T-helper 2 cell treated with Interferon-gamma antibody and Interleukin-4, amounts not matched to agents 100 ng/mL and 5 ng/mL, for 36 hours (primary cell): ENCODE results near the gene LRRC36. TPM values are rescaled to one million over a fixed set of nuclear protein-coding genes. Genes with fewer than 3 reads are reported as not detected.
"Not testable (repeated sequence)": the region's sequence is repeated elsewhere in the genome, so short reads cannot be mapped to it uniquely, and the experiment has no call there.

Experiments used
- intact Hi-C: fragments of 100-400 bp; cut with micrococcal nuclease; formaldehyde crosslinking; loops from one replicate; pipeline ENCODE4 v1.15.1; 2023
- total RNA-seq: library from RNA; stranded (reverse); gene quantifications from 2 replicates; pipeline ENCODE4 v1.2.3, GENCODE V29; 2022

Gene LRRC36
- total RNA-seq, 1 donor from 2014 or later, result not detected

DNA sequence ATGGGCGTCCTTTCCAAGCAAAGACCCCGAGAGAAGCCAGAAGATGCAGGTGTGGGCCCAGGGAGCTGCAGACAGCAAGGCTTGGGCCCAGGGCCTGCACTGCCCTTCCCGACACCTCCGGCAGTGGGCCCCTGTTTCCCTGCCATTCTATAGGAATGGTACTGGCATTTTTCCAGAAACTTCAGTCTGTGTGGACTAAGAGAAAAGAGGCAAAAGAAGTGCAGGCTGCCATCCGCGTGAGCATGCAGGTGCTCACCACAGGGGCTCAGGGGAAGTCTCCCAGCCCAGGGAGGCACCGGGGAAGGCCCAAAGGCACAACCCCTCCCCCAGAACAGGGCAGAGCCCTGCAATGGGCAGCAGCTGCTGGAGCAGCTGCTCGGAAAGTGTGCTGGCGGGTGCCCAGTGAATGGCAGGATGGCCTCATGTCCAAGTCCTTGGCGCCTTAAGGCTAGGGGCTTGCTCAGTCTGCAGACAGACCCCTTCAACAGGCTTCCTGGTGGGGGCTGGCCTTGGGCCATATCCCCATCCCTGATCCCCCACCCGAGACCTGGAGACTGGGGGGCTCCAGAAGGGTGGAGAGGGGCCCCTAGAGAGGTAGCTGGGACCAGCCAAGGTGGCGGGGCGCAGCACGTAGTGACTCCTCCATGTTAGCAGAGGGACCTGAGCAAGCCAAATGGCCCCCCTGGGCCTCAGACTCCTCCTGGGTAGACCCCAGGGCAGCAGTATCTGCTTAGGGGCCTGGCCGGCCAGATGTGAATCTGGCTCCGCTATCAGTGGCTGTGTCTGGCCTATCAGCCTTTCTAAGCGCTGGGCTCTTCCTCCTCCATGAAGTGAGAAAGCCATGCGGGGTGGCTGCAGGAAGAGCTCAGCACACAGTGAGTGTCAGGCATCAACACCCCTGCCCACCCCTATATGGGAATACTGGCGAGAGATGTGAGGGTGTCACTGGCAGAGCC is 73.4 kb downstream of the LRRC36 start:
- intact Hi-C loops, result loop anchor here (5.0 kb wide), 2 partner anchors 123 to 138 kb away; partner anchors contain the start of gene PLEKHG4

- intact Hi-C loops, result loop anchor here (5.0 kb wide), 1 partner anchor 124 kb away; the partner anchor contains the start of gene PLEKHG4
Measured at GRCh38 chr16:67400901-67401300, 74.3 kb downstream of the LRRC36 start.

- intact Hi-C loops, result loop anchor here (5.0 kb wide), 1 partner anchor 127 kb away; the partner anchor contains the start of gene PLEKHG4
Measured at GRCh38 chr16:67403976-67404555, 77.5 kb downstream of the LRRC36 start.

- intact Hi-C loops, result loop anchor here (5.0 kb wide), 1 partner anchor 127 kb away; the partner anchor contains the start of gene PLEKHG4
Measured at GRCh38 chr16:67404740-67405226, 78.2 kb downstream of the LRRC36 start.

GRCh38 chr16:67405336-67405735 is 78.7 kb downstream of the LRRC36 start:
- intact Hi-C loops, result no loop called here

- intact Hi-C loops, result no loop called here
Measured at GRCh38 chr16:67406111-67406971, 79.7 kb downstream of the LRRC36 start.

GRCh38 chr16:67407176-67407787 is 80.7 kb downstream of the LRRC36 start:
- intact Hi-C loops, result no loop called here

DNA sequence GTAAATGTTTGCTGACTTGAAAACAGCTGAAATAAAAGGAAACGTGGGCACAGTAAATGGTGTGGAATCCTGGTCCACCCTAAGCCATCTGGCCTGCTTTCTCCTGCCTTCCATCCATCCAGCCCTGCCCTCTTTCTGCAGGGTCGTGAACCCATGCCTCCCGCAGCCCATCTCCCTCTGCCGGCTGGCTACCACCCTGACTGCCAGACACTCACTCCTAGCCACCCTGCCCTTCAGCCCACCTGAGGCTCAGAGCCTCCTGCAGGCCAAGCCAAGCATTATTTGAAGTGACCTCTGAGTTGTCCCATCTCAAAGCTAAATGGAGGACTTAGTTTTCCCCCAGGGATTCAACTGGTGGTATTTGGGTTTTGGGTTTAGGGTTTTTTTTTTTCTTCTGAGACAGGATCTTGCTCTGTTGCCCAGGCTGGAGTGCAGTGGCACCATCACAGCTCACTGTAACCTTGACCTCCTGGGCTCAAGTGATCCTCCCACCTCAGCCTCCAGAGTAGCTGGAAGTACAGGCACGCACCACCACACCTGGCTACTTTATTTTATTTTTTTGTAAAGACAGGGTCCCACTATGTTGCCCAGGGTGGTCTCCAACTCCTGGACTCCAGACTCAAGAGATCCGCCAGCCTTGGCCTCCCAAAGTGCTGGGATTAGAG is 81.3 kb downstream of the LRRC36 start:
- intact Hi-C loops, result no loop called here

DNA sequence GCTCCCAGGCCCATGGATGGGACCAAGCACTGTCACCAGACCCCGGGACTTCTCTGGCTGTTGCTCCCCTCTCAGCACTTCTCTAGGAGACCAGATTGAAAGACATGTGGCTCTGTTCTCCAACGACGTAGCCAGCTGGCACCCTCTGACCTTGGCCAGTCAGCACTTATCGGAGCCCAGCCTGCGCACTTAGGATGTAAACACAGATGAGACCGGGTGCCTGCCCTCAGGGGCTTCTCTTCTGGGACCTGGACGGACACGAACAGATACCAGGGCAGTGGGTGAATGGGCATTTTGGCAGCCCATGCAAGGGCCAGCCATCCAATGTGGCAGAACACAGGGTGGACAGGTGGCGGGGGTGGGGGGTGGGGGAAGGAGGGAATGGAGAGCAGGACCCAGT is 83.0 kb downstream of the LRRC36 start:
- intact Hi-C loops, result no loop called here

GRCh38 chr16:67411339-67411738 is 84.7 kb downstream of the LRRC36 start:
- intact Hi-C loops, result no loop called here

GRCh38 chr16:67412294-67412693 is 85.7 kb downstream of the LRRC36 start:
- intact Hi-C loops, result no loop called here

DNA sequence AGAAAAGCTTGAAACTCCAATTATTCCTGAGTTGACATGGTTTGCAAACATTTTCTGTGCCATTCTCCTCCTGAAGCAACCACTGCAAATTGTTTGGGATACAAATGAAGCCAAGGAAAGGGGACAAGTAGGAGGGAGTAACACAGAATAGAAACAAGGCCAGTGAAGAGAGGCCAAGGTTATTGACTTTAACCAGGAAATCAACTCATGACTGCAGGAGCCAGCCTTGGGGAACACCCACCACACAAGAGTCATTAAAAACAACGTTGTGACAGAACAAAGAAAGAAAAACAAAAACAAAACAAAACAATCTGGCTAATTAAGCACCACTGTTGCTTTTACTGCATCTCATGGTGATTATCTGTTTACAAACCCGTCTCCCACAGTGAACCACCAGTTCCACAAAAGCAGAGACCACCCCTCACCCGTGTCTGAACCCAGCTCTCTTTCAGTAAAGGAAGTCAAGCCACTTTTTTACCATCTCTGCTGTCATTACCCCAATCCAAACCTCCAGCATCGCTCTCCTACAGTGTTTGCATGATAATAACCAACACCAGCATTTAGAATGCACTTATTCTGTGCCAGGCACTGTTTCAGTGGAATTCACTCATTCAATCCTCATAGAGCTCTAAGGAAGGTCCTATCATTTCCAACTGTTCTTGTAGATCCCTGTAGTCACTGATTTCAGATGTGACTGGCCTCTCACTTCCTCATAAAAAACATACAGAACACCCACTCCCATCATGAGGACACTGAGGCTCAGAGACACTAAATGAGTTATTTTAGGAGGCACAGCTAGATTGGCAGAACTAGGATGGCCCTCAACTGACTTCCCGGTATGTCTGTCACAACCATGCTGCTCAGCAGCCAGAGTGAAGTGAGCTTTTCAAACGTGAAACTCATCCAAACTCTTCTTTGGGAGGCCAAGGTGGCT is 87.6 kb downstream of the LRRC36 start:
- intact Hi-C loops, result no loop called here

- intact Hi-C loops, result not testable (repeated sequence)
Measured at GRCh38 chr16:67415421-67415820, 88.8 kb downstream of the LRRC36 start.

DNA sequence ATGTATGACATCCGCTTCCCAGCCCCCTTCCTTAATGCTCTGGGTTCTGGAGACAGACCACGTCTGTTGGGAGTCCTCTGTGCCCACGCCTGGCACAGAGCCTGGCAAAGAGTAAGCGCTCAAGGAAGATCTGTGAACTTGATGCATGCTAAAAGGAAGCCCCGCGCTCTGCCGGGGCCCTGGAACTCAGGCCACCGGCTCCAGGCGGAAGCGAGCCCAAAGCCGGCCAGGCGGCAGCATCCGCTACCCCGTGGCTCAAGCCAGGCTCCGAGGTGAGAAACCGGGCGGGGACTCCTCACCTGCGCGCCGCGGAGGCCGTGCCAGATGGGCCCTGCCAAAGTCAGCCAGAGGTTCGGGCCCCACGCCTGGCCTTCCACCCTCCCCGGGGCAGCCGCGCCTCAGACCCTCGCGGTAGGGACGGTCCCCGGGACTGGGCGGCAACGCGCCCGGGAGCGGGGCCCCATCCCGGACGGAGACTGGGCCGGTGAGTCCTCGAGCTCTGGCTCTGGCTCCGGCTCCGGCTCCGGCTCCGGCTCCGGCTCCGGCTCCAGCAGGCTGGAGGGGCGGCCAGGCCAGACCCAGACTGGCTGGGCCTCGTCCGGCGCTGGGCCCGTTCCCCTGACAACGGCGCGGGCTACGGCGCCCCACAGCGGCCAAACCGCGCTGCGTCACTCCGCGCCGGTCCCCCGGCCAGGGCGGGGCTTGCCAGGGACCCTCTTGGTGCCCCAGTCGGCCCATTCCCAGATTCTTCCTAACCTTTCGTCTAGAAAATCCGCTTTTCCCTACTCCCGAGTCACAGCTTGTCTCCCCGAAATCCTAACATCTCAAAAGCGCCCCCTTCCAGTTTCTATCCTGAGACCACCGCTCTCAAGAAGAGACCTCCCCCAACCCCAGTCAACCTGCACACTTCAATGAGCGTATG is 89.5 kb downstream of the LRRC36 start, which contains the start of gene ZDHHC1:
ZDHHC1 (minus strand) TSS at position 606 of the 922 bp plus-strand sequence. CDS start 8,702 bp downstream, outside the sequence.
- intact Hi-C loops, result no loop called here

- intact Hi-C loops, result no loop called here
Measured at GRCh38 chr16:67417333-67418061, 90.9 kb downstream of the LRRC36 start.

GRCh38 chr16:67419502-67419901 is 92.9 kb downstream of the LRRC36 start:
- intact Hi-C loops, result no loop called here

DNA sequence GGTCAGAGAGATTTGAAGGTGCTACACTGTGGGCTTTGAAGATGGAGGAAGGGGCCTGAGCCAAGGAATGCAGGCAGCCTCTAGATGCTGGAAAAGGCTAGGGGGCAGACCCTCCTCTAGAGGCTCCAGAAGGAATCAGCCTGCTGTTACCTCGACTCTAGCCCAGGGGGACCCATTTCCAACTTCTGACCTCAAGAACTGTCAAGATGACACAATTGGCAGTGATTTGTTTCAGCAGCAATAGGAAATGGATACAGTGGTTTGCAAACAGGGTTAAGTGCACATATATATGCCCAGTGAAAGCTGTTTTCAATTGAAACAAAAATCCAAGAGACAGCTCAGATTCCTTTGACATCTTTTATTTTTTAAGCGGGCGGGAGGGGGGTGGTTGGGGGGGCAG is 93.3 kb downstream of the LRRC36 start:
- intact Hi-C loops, result no loop called here
